Testis (tissue), 2 donors: ENCODE results near the gene DOK1.

ENCODE experiments used
- CTCF ChIP-seq, 3 experiments: fragments of 450-650 bp in 2 of 3; fragments of 200-600 bp in 1 of 3; sonication (generic) in 1 of 3; IDR thresholded peaks; one replicate each; pipeline ENCODE4 v1.5.1; 2016 to 2019; ENCODE audit warnings: antibody characterized with exemption in 3 of 3, mild to moderate bottlenecking in 2 of 3, moderate library complexity in 1 of 3
- POLR2A ChIP-seq: fragments of 450-650 bp; IDR thresholded peaks from one replicate; pipeline ENCODE4 v1.6.1; 2017; ENCODE audit warnings: antibody characterized with exemption, mild to moderate bottlenecking, moderate library complexity

GRCh38 chr2:74582184-74582583 is 27.7 kb downstream of the DOK1 start:
- no peak for TF ChIP-seq POLR2A
- TF ChIP-seq CTCF (IDR thresholded peaks at IDR 0.05): no peak
